H1 (cell line): Measurements from ENCODE around the gene GAK. TPM values are rescaled to one million over a fixed set of nuclear protein-coding genes. Genes with fewer than 3 reads are reported as not detected.

ENCODE experiments used
- CTCF ChIA-PET: fragments of 300-600 bp; sonication (Branson Sonifier 250); formaldehyde crosslinking; loops from one replicate; lab custom pipeline; 2021; ENCODE audit not compliant: partially characterized antibody; lab: Charles Lee
- POLR2A ChIA-PET: fragments of 300-600 bp; sonication (Branson Sonifier 250); formaldehyde crosslinking; loops from one replicate; lab custom pipeline; 2021; ENCODE audit warnings: inconsistent platforms; ENCODE audit not compliant: partially characterized antibody; lab: Charles Lee
- DNase-seq, 2 experiments: peaks; one replicate each; pipeline versions ENCODE4 v3.0.0 to v3.0.0-alpha.2; 2010 to 2022; ENCODE audit warnings: low spot score in 2 of 2, low read depth in 1 of 2, mixed read lengths in 1 of 2
- FAIRE-seq: peaks from 2 replicates; lab custom pipeline; 2011; peaks lifted over from hg19 to GRCh38; lab: Jason Lieb, UNC
- H2AFZ ChIP-seq: 2 replicates; pipeline ENCODE4 v1.8.1; 2012; ENCODE audit warnings: low read length, inconsistent platforms
- H2AK5ac ChIP-seq: 2 replicates; pipeline ENCODE4 v1.6.1; 2013; ENCODE audit warnings: low read depth, low read length
- H2BK120ac ChIP-seq: replicated peaks from 2 replicates; pipeline ENCODE3; 2013; ENCODE audit warnings: low read depth, low read length, inconsistent platforms
- H2BK12ac ChIP-seq: 2 replicates; pipeline ENCODE4 v1.6.1; 2013; ENCODE audit warnings: low read depth, low read length
- H2BK15ac ChIP-seq: 2 replicates; pipeline ENCODE4 v1.6.1; 2013; ENCODE audit warnings: low read length
- H2BK20ac ChIP-seq: 2 replicates; pipeline ENCODE4 v1.6.1; 2013; ENCODE audit warnings: low read length
- H2BK5ac ChIP-seq: 2 replicates; pipeline ENCODE4 v1.6.1; 2013; ENCODE audit warnings: low read depth, low read length
- H3K14ac ChIP-seq: 2 replicates; pipeline ENCODE4 v1.6.1; 2013; ENCODE audit warnings: inconsistent platforms; ENCODE audit not compliant: insufficient read length
- H3K18ac ChIP-seq: 2 replicates; pipeline ENCODE4 v1.6.1; 2013; ENCODE audit warnings: low read length; ENCODE audit errors: extremely low read depth
- H3K23ac ChIP-seq: 2 replicates; pipeline ENCODE4 v1.6.1; 2013; ENCODE audit warnings: inconsistent platforms; ENCODE audit not compliant: insufficient read length
- H3K23me2 ChIP-seq: 2 replicates; pipeline ENCODE4 v1.6.1; 2013; ENCODE audit warnings: low read depth, low read length
- H3K27ac ChIP-seq: 2 replicates; pipeline ENCODE4 v1.6.1; 2011; ENCODE audit warnings: low read depth, low read length, inconsistent platforms
- H3K27me3 ChIP-seq, 4 experiments: replicated peaks in 1 of 4; 1 replicate in 1 of 4; 2 replicates in 3 of 4; pipeline versions ENCODE4 v1.6.1 to v1.8.1; 2011 to 2013; ENCODE audit warnings: low read length in 3 of 4, mild to moderate bottlenecking in 3 of 4, inconsistent platforms in 2 of 4, mixed read lengths in 2 of 4, moderate library complexity in 1 of 4; ENCODE audit not compliant: control insufficient read depth in 3 of 4, insufficient read depth in 3 of 4; ENCODE audit errors: extremely low read depth in 1 of 4
- H3K36me3 ChIP-seq, 4 experiments: 2 replicates each; pipeline versions ENCODE4 v1.6.1 to v1.8.1; 2011 to 2013; ENCODE audit warnings: mild to moderate bottlenecking in 4 of 4, low read length in 3 of 4, moderate library complexity in 2 of 4, control low read depth in 1 of 4, inconsistent platforms in 1 of 4; ENCODE audit not compliant: insufficient read depth in 4 of 4, control insufficient read depth in 2 of 4
- H3K4ac ChIP-seq: replicated peaks from 2 replicates; pipeline ENCODE3; 2013; ENCODE audit warnings: low read length, low read depth, mixed read lengths, inconsistent platforms; ENCODE audit not compliant: insufficient read length
- H3K4me1 ChIP-seq, 4 experiments: replicated peaks in 1 of 4; 1 replicate in 1 of 4; 2 replicates in 3 of 4; pipeline versions ENCODE4 v1.6.1 to v1.8.1; 2011 to 2013; ENCODE audit warnings: low read length in 3 of 4, inconsistent platforms in 2 of 4, mixed read lengths in 1 of 4; ENCODE audit not compliant: insufficient read depth in 4 of 4, control insufficient read depth in 3 of 4
- H3K4me2 ChIP-seq, 2 experiments: 2 replicates each; pipeline versions ENCODE4 v1.6.1 to v1.8.1; 2011 to 2013; ENCODE audit warnings: low read depth in 2 of 2, low read length in 2 of 2, control low read depth in 1 of 2, inconsistent platforms in 1 of 2, mild to moderate bottlenecking in 1 of 2; ENCODE audit not compliant: insufficient read depth in 1 of 2
- H3K4me3 ChIP-seq, 4 experiments: fragments of 200-600, 300-600 bp in 1 of 4; sonication (generic), shearing (Covaris generic), sonication (Bioruptor Twin) in 1 of 4; 2 replicates each; pipeline versions ENCODE4 v1.5.1 to v1.8.1; 2011 to 2016; ENCODE audit warnings: low read length in 4 of 4, low read depth in 3 of 4, control low read depth in 2 of 4, inconsistent platforms in 2 of 4, mild to moderate bottlenecking in 2 of 4, mixed read lengths in 1 of 4, moderate library complexity in 1 of 4; ENCODE audit not compliant: insufficient read depth in 2 of 4; ENCODE audit errors: extremely low read depth in 1 of 4
- H3K56ac ChIP-seq: replicated peaks from 2 replicates; pipeline ENCODE3; 2013; ENCODE audit warnings: low read depth, mild to moderate bottlenecking, mixed read lengths, low read length, inconsistent platforms; ENCODE audit not compliant: insufficient read length
- H3K79me1 ChIP-seq: 2 replicates; pipeline ENCODE4 v1.6.1; 2013; ENCODE audit warnings: low read depth, low read length, control low read depth
- H3K79me2 ChIP-seq, 2 experiments: 2 replicates each; pipeline versions ENCODE4 v1.6.1 to v1.8.1; 2012 to 2013; ENCODE audit warnings: low read length in 2 of 2, mild to moderate bottlenecking in 2 of 2, inconsistent platforms in 1 of 2; ENCODE audit not compliant: insufficient read depth in 2 of 2, control insufficient read depth in 1 of 2
- H3K9ac ChIP-seq, 4 experiments: replicated peaks in 1 of 4; 1 replicate in 1 of 4; 2 replicates in 3 of 4; pipeline versions ENCODE4 v1.6.1 to v1.8.1; 2011 to 2013; ENCODE audit warnings: low read depth in 3 of 4, low read length in 3 of 4, control low read depth in 2 of 4, mild to moderate bottlenecking in 2 of 4, moderate library complexity in 2 of 4, inconsistent platforms in 1 of 4; ENCODE audit errors: extremely low read depth in 1 of 4
- H3K9me3 ChIP-seq, 2 experiments: 2 replicates each; pipeline versions ENCODE4 v1.6.1 to v1.8.1; 2012 to 2013; ENCODE audit warnings: mild to moderate bottlenecking in 2 of 2, moderate library complexity in 2 of 2, control low read depth in 1 of 2, inconsistent platforms in 1 of 2, low read depth in 1 of 2, low read length in 1 of 2, mixed read lengths in 1 of 2; ENCODE audit not compliant: insufficient read depth in 2 of 2
- H4K20me1 ChIP-seq, 2 experiments: replicated peaks in 1 of 2; 2 replicates each; pipeline versions ENCODE3 to v1.8.1; 2011 to 2013; ENCODE audit warnings: inconsistent platforms in 2 of 2, low read length in 2 of 2, mild to moderate bottlenecking in 1 of 2; ENCODE audit not compliant: insufficient read depth in 2 of 2, control insufficient read depth in 1 of 2
- H4K5ac ChIP-seq: 2 replicates; pipeline ENCODE4 v1.6.1; 2013; ENCODE audit warnings: low read length, low read depth, mixed read lengths, inconsistent platforms; ENCODE audit not compliant: insufficient read length
- H4K8ac ChIP-seq: 2 replicates; pipeline ENCODE4 v1.8.0; 2013; ENCODE audit warnings: mild to moderate bottlenecking, moderate library complexity, low read length, inconsistent platforms; ENCODE audit not compliant: insufficient read depth; ENCODE audit errors: extremely low read depth
- H4K91ac ChIP-seq: replicated peaks from 2 replicates; pipeline ENCODE3; 2013; ENCODE audit warnings: low read length, mixed read lengths, inconsistent platforms; ENCODE audit not compliant: insufficient read length
- CBX5 ChIP-seq: fragments of 300-800, 300-1000 bp; sonication (generic); IDR thresholded peaks from 2 replicates; pipeline ENCODE4 v1.7.1; 2016; ENCODE audit warnings: antibody characterized with exemption, low read length, low read depth
- CHD2 ChIP-seq: IDR thresholded peaks from 2 replicates; pipeline ENCODE4 v1.6.1; 2012; ENCODE audit warnings: low read length, improper control_type of control experiment
- HDAC2 ChIP-seq, 2 experiments: fragments of 300-600 bp in 1 of 2; sonication (generic) in 1 of 2; IDR thresholded peaks; 2 replicates each; pipeline ENCODE4 v1.6.1; 2011 to 2012; ENCODE audit warnings: low read depth in 2 of 2, low read length in 2 of 2, mild to moderate bottlenecking in 2 of 2, moderate library complexity in 2 of 2, borderline replicate concordance in 1 of 2, inconsistent platforms in 1 of 2
- JUND ChIP-seq: IDR thresholded peaks from 2 replicates; pipeline ENCODE4 v1.6.1; 2011; ENCODE audit warnings: mild to moderate bottlenecking, improper control_type of control experiment, low read length
- NRF1 ChIP-seq: IDR thresholded peaks from 2 replicates; pipeline ENCODE4 v1.6.1; 2011; ENCODE audit warnings: mild to moderate bottlenecking, low read depth, low read length, improper control_type of control experiment
- POLR2AphosphoS5 ChIP-seq: IDR thresholded peaks from 2 replicates; pipeline ENCODE4 v1.6.1; 2011; ENCODE audit warnings: low read depth, low read length
- RBBP5 ChIP-seq: IDR thresholded peaks from 2 replicates; pipeline ENCODE4 v1.7.1; 2012; ENCODE audit warnings: low read depth, mild to moderate bottlenecking, inconsistent platforms, low read length, moderate library complexity, borderline replicate concordance
- RXRA ChIP-seq: IDR thresholded peaks from 2 replicates; pipeline ENCODE4 v1.6.1; 2011; ENCODE audit warnings: low read depth, mild to moderate bottlenecking, low read length, moderate library complexity; ENCODE audit not compliant: insufficient read depth
- SIN3A ChIP-seq, 2 experiments: IDR thresholded peaks in 1 of 2; conservative IDR thresholded peaks in 1 of 2; 2 replicates each; pipeline ENCODE4 v1.6.1; 2011 to 2012; ENCODE audit warnings: low read length in 2 of 2, improper control_type of control experiment in 1 of 2, low read depth in 1 of 2, mild to moderate bottlenecking in 1 of 2
- SRF ChIP-seq: IDR thresholded peaks from 2 replicates; pipeline ENCODE4 v1.6.1; 2011; ENCODE audit warnings: mild to moderate bottlenecking, low read depth, low read length, moderate library complexity
- TEAD4 ChIP-seq: IDR thresholded peaks from 2 replicates; pipeline ENCODE4 v1.6.1; 2012; ENCODE audit warnings: low read depth, low read length, inconsistent platforms, mixed read lengths
- ZNF274 ChIP-seq: IDR thresholded peaks from 2 replicates; pipeline ENCODE4 v1.7.0; 2012; ENCODE audit warnings: low read length, borderline replicate concordance; ENCODE audit errors: extremely low read depth
- WGBS, 2 experiments: shearing (Covaris generic) in 1 of 2; methylation state at CpG; one replicate each; pipeline versions ENCODE4 v1.1.6 to v1.1.7; 2013 to 2015; ENCODE audit warnings: low lambda C conversion rate in 2 of 2, mixed read lengths in 2 of 2, inconsistent platforms in 1 of 2, low coverage in 1 of 2, missing lambda C conversion rate in 1 of 2; ENCODE audit not compliant: insufficient replicate concordance in 2 of 2, insufficient coverage in 1 of 2, insufficient read length in 1 of 2; ENCODE audit errors: extremely low coverage in 1 of 2, missing lambda C conversion rate in 1 of 2; 5-methylcytosine and 5-hydroxymethylcytosine counted together
- polyA plus RNA-seq, 7 experiments: library from polyadenylated mRNA; depleted of rRNA in 3 of 7; stranded (reverse) in 5 of 7; unstranded in 2 of 7; fragments of >200 nt in 5 of 7; fragments of 200-250 nt in 2 of 7; gene quantifications; 1 replicate in 5 of 7; 2 replicates in 1 of 7; 4 replicates in 1 of 7; pipeline versions ENCODE4 v1.2.1 to v1.2.3, GENCODE V29; 2011 to 2013; ENCODE audit warnings: missing spikeins in 2 of 7, mixed read lengths in 2 of 7
- total RNA-seq: library from RNA; stranded (reverse); fragmentation: NEBNext Ultra II Directional; extraction: Animal tissue kit (Norgen Biotek cat#: 25700); gene quantifications from 2 replicates; pipeline ENCODE4 v1.2.1, GENCODE V29; 2021

The GAK gene
- total and polyA plus RNA-seq, 2 of the 8 experiments (the other 6 are each of a cell fraction or from before 2014, with no cell fraction given): 31.5 to 70.8 TPM

DNA sequence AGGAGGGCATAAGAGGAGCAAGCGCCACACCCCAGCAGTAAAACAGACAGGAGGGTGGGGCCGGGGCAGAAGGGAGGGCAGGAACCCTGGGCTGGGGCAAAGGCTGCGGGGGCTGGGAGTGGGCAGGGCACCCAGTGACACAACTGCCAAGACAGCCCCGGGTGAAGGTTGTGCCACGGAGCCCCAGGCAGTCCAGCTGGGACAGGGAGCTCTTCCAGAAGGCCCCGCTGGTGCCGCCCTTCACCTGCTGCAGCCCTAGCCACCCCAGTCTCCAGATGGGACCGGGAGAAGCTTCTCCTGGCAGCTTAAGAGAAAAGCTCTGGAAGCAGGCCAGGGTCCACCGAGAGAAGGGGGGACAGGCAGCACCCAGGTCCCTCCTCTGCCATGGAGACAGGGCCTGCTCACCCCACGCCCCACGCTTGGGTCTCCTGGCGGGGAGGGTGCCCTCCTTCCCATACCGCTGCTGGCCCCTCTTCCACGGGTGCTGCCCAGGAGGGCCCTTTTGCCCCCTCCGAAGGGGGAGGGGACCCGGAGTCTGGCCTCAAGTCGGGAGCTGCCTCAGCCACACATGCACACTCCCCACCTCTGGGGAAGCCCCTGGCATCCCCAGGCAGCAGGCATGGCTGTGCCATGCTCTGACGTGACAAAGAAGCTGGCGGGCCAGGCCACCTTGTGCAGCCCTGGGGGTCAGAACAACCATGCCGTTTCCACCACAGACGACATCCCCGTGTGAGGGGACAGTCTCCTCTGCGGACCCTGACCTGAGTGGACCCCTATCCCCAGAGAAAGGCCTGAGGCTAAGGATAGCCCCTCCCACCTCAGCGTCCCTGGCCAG lies 39.8 kb upstream of the GAK start:
- H3K4ac ChIP-seq: no peak overlapping the region
- peaks cover 8 to 44% (median 35%) of the 10 kb centered on the region in 4 experiments; a peak in 6 of 7 replicates for H3K27me3 ChIP-seq
- peaks cover 6 to 17% of the 10 kb centered on the region in 2 experiments for H4K20me1 ChIP-seq
- ChIA-PET POLR2A (interaction anchor here (1.2 kb wide), 1 partner anchor 14 kb away, joined by 3 read pairs; no protein-coding TSS in a partner anchor), CTCF (no interaction called here)
- no peak overlapping the region for H4K91ac ChIP-seq
- peak overlapping the region; percentile 27; the same call in 1 of the 2 replicates for H2BK12ac ChIP-seq
- H3K4me3 ChIP-seq: peak overlapping the region in 1 of 4 experiments; percentile 80; a peak in 2 of 8 replicates
- H2AK5ac ChIP-seq: no peak overlapping the region
- H3K79me2 ChIP-seq: no peaks in the 10 kb centered on the region
- no peak overlapping the region for H2AFZ ChIP-seq
- no peak overlapping the region for H4K5ac ChIP-seq
- no peaks in the 10 kb centered on the region for H3K36me3 ChIP-seq
- no peak overlapping the region for H3K14ac ChIP-seq
- no peak overlapping the region for H3K27ac ChIP-seq
- H2BK120ac ChIP-seq: no peak overlapping the region
- H2BK15ac ChIP-seq: no peak overlapping the region
- H3K9ac ChIP-seq: no peak overlapping the region
- no peak overlapping the region for H2BK20ac ChIP-seq
- no peak for TF ChIP-seq JUND
- no peak for TF ChIP-seq HDAC2 (IDR thresholded peaks at IDR 0.05; ENCODE audit: borderline replicate concordance in 1 of 2, low read depth in 2 of 2, low read length in 2 of 2)
- TF ChIP-seq ZNF274: no peak
- no peak for TF ChIP-seq TEAD4
- TF ChIP-seq SRF: no peak
- TF ChIP-seq RBBP5: no peak
- no peak for TF ChIP-seq SIN3A (conservative IDR thresholded peaks at IDR 0.05 in 1 of 2, IDR thresholded peaks at IDR 0.05 in 1 of 2; ENCODE audit: low read depth in 1 of 2, low read length in 2 of 2)
- no peak for TF ChIP-seq NRF1
- TF ChIP-seq CBX5: no peak
- TF ChIP-seq CHD2: no peak
- TF ChIP-seq RXRA: no peak
- TF ChIP-seq POLR2AphosphoS5: no peak
- FAIRE-seq (no peak), DNase-seq (no peak)
- H2BK5ac ChIP-seq: no peak overlapping the region
- peak overlapping the region; percentile 25; the same call in 1 of the 2 replicates for H4K8ac ChIP-seq
- peaks cover 0 to 9% (median 4%) of the 10 kb centered on the region in 4 experiments; a peak in 3 of 7 replicates for H3K4me1 ChIP-seq
- peaks cover 5 to 11% of the 10 kb centered on the region in 2 experiments; a peak in 1 of 4 replicates for H3K9me3 ChIP-seq
- no peak overlapping the region for H3K56ac ChIP-seq
- 77% methylated on average over 10 of the region's 24 CpGs; no CpG with 5 or more reads in 1 of the 2 experiments for WGBS, 2 experiments
- H3K4me2 ChIP-seq: peak overlapping the region; percentile 77 to 95; a peak in 3 of 4 replicates
- H3K23me2 ChIP-seq: peaks cover 12% of the 10 kb centered on the region; the same call in 1 of the 2 replicates
- H3K18ac ChIP-seq: no peak overlapping the region
- no peak overlapping the region for H3K23ac ChIP-seq
- H3K79me1 ChIP-seq: no peaks in the 10 kb centered on the region
